Spinal cord (tissue), 10 donors: Measurements from ENCODE around the gene SPAG5. TPM values are rescaled to one million over a fixed set of nuclear protein-coding genes. Genes with fewer than 3 reads are reported as not detected.
"Not testable (repeated sequence)": the region's sequence is repeated elsewhere in the genome, so short reads cannot be mapped to it uniquely, and the experiment has no call there.

ENCODE experiments used
- DNase-seq, 6 donors: peaks; one replicate each; pipeline versions ENCODE4 v3.0.0 to v3.0.0-alpha.2; 2013 to 2015; ENCODE audit warnings: low spot score in 6 of 6, low read depth in 4 of 6
- H3K27ac ChIP-seq: one replicate; pipeline ENCODE4 v1.5.1; 2013; ENCODE audit warnings: low read depth, low read length, control low read depth
- H3K27me3 ChIP-seq: one replicate; pipeline ENCODE4 v1.6.1; 2013; ENCODE audit warnings: low read length; ENCODE audit not compliant: control insufficient read depth, insufficient read depth
- H3K36me3 ChIP-seq: one replicate; pipeline ENCODE4 v1.6.1; 2013; ENCODE audit warnings: low read length; ENCODE audit not compliant: control insufficient read depth, insufficient read depth
- H3K4me1 ChIP-seq: one replicate; pipeline ENCODE4 v1.6.1; 2013; ENCODE audit warnings: low read length; ENCODE audit not compliant: control insufficient read depth, insufficient read depth
- H3K4me3 ChIP-seq: one replicate; pipeline ENCODE4 v1.5.1; 2013; ENCODE audit warnings: low read depth, low read length, control low read depth
- H3K9me3 ChIP-seq: one replicate; pipeline ENCODE4 v1.6.1; 2013; ENCODE audit warnings: low read length; ENCODE audit not compliant: control insufficient read depth, insufficient read depth
- WGBS: methylation state at CpG from one replicate; pipeline ENCODE4 v1.1.5; 2013; ENCODE audit warnings: missing lambda C conversion rate; ENCODE audit not compliant: insufficient coverage; 5-methylcytosine and 5-hydroxymethylcytosine counted together
- polyA plus RNA-seq, 2 donors: library from polyadenylated mRNA; unstranded; fragments of 120-200 nt; gene quantifications; one replicate each; pipeline ENCODE4 v1.2.1, GENCODE V29; 2013; ENCODE audit not compliant: insufficient read length in 2 of 2
- total RNA-seq, 2 donors: library from RNA; depleted of rRNA in 1 of 2; stranded (reverse); fragments of 120-200 nt in 1 of 2; fragments of >200 nt in 1 of 2; gene quantifications; one replicate each; pipeline versions ENCODE4 v1.2.3 to v1.2.4, GENCODE V29; 2013 to 2014
- donor health status: healthy.

Gene SPAG5
- total and polyA plus RNA-seq, 4 donors: 14.1 to 32.0 (median 25.8) TPM

DNA sequence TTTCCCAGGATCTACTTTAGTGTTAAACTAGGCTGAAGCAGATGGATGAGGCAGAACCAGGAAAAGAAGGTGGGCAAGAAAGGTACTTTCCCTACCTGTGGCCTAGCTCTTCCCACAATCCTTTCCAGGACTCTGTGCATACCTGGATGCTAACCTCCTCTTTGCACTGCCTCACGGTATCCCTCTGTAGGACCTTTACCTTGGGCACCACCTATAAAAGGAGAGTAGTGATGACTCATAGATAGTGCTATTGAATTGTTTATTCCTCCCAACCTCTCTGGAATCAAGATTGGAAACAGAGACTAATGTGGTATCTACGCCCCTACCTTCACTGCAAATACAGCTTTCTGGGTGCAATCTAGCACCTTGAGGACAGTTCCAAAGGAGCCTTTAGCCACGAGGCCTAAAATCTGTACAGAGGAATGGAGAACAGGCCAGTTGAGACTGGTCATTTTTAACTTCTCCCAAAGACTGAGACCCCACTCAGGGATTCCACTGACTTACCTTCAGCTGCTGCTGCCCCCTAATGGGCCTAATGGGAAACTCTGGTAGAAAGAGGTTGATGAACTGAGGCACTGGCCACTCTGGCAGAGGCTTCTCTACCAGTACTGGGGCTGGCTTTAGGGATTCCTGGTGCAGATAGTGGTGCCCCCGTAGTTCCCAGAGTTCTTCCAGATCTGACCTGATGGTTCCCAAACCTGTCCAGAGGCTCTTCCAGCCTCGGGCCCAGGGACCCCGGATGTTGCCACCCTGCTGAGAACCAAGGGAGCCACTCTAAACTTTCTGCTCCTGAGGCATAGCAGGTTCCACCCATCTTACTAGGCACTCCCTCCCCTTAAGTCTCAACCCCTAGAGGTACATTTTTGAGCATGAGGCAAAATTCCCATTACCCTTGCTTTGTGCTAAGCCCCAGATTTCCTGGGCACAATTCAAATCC lies 14.4 kb upstream of the SPAG5 start:
- H3K9me3 ChIP-seq: no peaks in the 10 kb centered on the region
- 81% methylated on average over 4 of the region's 6 CpGs for WGBS
- peaks cover 62% of the 10 kb centered on the region for H3K36me3 ChIP-seq
- no peaks in the 10 kb centered on the region for H3K4me1 ChIP-seq
- H3K27me3 ChIP-seq: no peaks in the 10 kb centered on the region
- peak; percentile 5 to 78 (median 38) for DNase-seq
- no peak overlapping the region for H3K27ac ChIP-seq
- no peak overlapping the region for H3K4me3 ChIP-seq

DNA sequence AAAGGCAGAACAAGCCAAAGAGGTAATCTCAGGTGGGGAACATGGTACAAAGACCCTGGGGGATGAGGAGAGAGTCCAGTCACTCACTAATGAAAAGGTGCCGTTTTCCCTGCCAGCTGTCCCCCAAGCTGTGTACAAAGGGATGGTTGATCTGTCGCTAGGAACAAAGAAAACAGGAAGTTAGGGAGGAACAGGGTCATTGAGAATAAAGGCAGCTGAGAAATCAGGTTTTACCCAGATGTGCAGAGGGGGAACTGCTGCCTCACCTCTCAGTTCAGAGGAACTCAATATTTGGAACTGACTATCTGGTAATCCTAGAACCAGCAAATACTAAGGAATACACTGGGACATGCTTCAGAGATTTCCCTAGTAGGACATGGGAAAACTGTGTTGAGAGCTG lies 13.7 kb upstream of the SPAG5 start:
- no peaks in the 10 kb centered on the region for H3K9me3 ChIP-seq
- 66% methylated on average over 2 of the region's 2 CpGs for WGBS
- H3K27ac ChIP-seq: no peak overlapping the region
- no peaks in the 10 kb centered on the region for H3K27me3 ChIP-seq
- no peaks in the 10 kb centered on the region for H3K4me1 ChIP-seq
- no peak for DNase-seq
- H3K4me3 ChIP-seq: no peak overlapping the region
- H3K36me3 ChIP-seq: peaks cover 56% of the 10 kb centered on the region

DNA sequence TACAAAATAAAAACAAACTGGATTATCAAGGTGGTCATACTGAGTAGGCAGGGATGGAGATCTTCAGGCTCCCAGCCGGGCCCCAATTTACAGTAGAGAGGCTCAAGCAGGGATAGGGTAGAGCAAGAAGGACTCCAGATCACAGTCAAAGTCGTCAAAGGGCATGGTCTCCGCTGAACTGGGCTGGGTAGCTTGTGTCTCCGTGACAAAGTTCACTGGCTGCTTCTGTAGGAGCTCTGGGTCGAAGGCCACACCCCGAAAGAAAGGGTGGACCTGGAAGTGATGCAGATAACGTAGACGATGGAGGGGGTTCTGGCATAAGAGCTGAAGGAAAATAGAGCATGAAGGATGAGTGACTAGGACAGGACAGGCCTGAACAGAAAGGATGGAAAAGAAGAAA lies 11.6 kb upstream of the SPAG5 start:
- Histone ChIP-seq H3K4me1 (no peaks in the 10 kb centered on the region), H3K36me3 (peaks cover 42% of the 10 kb centered on the region), H3K27me3 (no peaks in the 10 kb centered on the region), H3K9me3 (no peaks in the 10 kb centered on the region), H3K27ac (no peak overlapping the region), H3K4me3 (no peak overlapping the region)
- WGBS: 94% methylated on average over 8 of the region's 8 CpGs
- no peak for DNase-seq

DNA sequence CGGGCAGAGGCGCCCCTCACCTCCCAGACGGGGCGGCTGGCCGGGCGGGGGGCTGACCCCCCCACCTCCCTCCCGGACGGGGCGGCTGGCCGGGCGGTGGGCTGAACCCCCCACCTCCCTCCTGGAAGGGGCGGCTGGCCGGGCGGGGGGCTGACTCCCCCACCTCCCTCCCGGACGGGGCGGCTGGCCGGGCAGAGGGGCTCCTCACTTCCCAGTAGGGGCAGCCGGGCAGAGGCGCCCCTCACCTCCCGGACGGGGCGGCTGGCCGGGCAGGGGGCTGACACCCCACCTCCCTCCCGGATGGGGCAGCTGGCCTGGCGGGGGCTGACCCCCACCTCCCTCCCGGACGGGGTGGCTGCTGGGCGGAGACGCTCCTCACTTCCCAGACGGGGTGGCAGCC lies 5.2 kb upstream of the SPAG5 start:
- not testable (repeated sequence) for H3K27ac ChIP-seq, H3K4me3 ChIP-seq, H3K27me3 ChIP-seq, H3K9me3 ChIP-seq, H3K36me3 ChIP-seq, DNase-seq
- peaks cover 10% of the 10 kb centered on the region for H3K4me1 ChIP-seq
- WGBS: 93% methylated on average over 3 of the region's 31 CpGs

DNA sequence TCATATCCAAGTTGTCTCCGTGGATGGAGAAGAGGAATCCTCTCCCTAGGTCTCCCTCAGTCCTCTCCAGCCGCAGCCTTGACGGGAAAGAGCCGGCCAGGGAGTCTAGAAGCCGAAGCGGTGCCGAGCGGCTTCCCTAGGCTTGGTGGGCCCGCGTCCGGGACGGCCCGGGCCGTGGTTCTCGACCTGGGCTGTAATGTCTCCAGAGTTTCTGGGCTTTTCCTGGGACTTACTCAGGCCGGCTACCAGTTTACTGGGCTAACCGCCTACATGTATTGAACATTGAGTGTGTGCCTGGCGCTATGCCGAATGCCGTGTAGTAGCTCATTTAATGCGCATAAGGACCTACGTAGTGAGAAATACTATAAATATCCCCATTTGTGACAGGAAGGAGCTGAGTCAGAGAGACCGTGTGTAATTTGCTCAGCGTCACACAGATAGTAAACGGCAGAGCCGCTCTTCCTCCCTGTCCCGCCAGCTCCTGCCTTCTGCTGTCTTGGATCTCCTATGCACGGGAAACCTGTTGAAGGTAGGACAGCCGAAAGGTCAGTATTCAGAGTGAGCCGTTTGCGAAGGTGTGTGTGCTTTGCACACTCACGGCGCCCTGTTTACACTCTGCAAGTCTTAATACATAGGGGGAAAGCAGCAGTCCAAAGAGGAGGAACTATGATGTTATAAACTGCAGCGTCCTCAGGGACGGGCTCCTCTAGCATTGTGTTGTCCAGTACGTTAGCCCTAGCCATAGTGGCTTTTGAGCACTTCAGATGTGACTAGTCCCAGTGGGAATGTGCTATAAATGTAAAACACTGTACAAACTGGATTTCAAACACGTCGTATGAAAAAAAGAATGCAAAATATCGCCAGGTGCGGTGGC lies 723 bp upstream of the SPAG5 start:
- Histone ChIP-seq H3K27me3 (no peaks in the 10 kb centered on the region), H3K27ac (peak overlapping the region; percentile 95), H3K4me3 (peak overlapping the region; percentile 84), H3K36me3 (no peaks in the 10 kb centered on the region), H3K9me3 (no peaks in the 10 kb centered on the region), H3K4me1 (peaks cover 17% of the 10 kb centered on the region)
- peak; percentile 19 to 86 (median 48) for DNase-seq
- WGBS: 21% methylated on average over 35 of the region's 40 CpGs

DNA sequence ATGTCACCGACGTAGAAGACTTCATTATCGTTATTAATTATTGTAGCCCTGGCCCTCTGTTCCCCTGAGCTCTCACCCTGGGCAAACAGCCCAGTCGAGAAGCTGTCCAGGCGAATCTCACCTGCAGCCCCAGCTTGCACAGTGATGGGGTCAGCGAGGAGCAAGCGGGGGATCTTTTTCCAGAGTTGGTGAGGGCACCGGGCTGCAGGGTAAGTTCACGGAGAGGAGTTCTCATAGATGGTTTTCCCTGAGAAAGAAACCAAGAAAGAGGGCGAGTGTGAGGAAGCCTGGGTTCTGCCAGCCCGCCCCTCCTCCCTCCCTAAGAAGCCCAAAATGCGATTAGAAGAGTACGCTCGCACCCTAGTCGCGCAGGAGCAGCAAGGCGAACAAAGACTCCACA lies 436 bp downstream of the SPAG5 start:
- H3K36me3 ChIP-seq: no peaks in the 10 kb centered on the region
- DNase-seq: no peak
- no peaks in the 10 kb centered on the region for H3K27me3 ChIP-seq
- peak overlapping the region; percentile 84 for H3K4me3 ChIP-seq
- H3K4me1 ChIP-seq: peaks cover 17% of the 10 kb centered on the region
- H3K27ac ChIP-seq: peak overlapping the region; percentile 67
- no peaks in the 10 kb centered on the region for H3K9me3 ChIP-seq
- under 1% methylated on average over 14 of the region's 17 CpGs for WGBS

DNA sequence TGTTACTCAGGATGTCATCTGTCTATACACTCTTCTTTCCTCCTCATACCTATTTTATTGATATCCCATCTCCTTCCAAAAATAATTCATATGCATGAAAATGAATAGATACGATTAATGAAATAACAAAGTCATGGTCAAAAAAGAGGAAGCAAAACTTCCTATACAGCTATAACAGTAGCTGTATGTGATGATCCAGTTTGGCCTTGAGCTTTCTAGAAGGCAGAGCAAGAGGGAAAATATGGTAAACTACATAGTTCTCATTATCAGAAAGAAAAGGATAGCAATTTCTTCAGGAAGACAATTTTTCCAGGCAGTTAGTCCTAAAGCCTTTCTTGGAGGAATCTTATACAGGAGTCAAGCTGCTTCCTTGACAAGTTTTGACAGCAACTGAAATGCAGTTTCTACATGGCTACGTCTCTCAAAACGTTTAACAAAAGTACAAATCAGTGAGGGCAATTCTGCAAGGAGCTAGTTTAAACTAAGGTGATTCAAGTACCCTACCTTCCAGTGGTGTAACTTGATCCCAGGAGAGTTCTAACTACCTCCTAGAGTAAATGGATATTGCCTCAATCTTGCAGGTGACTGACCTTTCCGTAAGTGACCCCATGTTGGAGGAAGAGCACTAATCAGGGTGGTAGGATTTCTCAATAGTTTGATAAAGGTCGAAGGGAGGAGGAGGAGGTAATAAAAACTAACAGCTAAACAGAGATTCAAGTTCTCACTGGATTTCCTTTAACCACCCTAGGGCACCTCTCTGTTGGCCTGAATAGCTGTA lies 1.0 kb downstream of the SPAG5 start:
- H3K4me3 ChIP-seq: peak overlapping the region; percentile 84
- DNase-seq: no peak
- 44% methylated on average over 2 of the region's 5 CpGs for WGBS
- H3K27ac ChIP-seq: no peak overlapping the region
- no peaks in the 10 kb centered on the region for H3K36me3 ChIP-seq
- H3K9me3 ChIP-seq: no peaks in the 10 kb centered on the region
- H3K4me1 ChIP-seq: peaks cover 17% of the 10 kb centered on the region
- H3K27me3 ChIP-seq: no peaks in the 10 kb centered on the region

DNA sequence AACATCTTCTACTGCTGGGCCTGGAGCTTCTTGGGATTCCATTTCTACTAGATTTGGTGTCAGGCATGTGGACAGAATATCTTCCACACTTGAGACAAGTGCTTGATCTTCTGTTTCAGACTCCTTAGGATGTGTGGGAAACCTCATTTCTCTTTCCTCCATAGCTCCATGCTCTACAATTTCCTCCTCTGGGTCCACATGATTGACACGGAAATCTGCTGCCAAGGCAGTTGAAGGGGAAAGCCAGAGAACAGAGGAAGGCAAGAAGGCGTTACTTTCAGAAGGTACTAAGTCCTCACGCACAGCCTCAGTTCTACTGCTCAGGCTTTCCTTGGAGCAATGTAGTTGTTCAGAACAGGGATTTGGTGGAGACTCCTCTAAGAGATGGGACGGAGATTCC lies 6.6 kb downstream of the SPAG5 start:
- WGBS: 100% methylated on average over 4 of the region's 4 CpGs
- no peak for DNase-seq
- Histone ChIP-seq H3K27ac (no peak overlapping the region), H3K4me3 (no peak overlapping the region), H3K4me1 (no peaks in the 10 kb centered on the region), H3K27me3 (no peaks in the 10 kb centered on the region), H3K36me3 (peaks cover 22% of the 10 kb centered on the region), H3K9me3 (no peaks in the 10 kb centered on the region)

DNA sequence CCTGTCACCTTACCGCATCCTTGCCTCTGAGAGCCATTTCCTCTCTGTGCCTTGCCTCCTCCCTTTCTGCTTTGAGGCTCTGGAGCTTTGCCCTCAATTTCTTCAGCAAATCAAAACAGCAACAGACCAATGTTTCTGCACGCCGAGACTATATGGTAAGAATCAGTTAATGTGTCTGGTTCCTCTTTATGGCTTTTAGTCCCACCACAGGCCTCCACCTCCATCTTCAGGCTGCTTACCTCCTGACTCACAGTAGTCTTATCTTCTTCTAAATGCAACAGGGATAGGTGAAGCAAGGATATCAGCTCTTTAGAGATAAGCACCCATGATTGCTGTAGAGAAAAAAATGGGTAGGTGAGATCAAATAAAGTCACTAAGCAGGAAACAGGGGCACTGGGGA lies 13.0 kb downstream of the SPAG5 start:
- Histone ChIP-seq H3K4me1 (no peaks in the 10 kb centered on the region), H3K36me3 (peaks cover 45% of the 10 kb centered on the region), H3K4me3 (no peak overlapping the region), H3K9me3 (no peaks in the 10 kb centered on the region), H3K27ac (no peak overlapping the region), H3K27me3 (no peaks in the 10 kb centered on the region)
- WGBS: 86% methylated on average over 1 of the region's 3 CpGs
- DNase-seq: no peak
